ENCODE measurements around the gene MARCHF3.

DNA sequence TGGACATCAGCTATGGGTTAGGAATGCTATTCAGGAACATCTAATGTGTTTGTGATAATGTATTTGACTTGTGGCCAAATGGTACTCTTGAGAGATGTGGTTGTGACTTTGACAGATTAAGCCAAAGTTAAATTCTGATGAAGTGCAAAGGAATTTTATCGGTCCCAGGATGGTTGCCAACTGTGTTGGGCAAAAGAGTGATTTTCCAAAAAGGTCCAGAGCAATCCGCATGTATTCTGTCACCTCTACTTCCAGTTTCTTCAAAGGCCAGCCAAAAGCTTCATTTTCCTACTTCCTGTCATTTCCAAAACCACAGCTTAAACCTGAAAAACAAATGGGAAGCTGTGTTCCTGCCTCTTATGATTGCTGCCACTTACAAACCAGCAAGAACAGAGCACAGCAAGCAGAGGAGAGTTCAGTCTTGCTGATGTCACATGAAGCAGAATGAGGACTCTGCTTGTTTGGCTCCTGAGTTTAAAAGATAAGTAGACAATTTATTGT, 59.8 kb downstream of the MARCHF3 start:
- TF ChIP-seq, protein P1, sequence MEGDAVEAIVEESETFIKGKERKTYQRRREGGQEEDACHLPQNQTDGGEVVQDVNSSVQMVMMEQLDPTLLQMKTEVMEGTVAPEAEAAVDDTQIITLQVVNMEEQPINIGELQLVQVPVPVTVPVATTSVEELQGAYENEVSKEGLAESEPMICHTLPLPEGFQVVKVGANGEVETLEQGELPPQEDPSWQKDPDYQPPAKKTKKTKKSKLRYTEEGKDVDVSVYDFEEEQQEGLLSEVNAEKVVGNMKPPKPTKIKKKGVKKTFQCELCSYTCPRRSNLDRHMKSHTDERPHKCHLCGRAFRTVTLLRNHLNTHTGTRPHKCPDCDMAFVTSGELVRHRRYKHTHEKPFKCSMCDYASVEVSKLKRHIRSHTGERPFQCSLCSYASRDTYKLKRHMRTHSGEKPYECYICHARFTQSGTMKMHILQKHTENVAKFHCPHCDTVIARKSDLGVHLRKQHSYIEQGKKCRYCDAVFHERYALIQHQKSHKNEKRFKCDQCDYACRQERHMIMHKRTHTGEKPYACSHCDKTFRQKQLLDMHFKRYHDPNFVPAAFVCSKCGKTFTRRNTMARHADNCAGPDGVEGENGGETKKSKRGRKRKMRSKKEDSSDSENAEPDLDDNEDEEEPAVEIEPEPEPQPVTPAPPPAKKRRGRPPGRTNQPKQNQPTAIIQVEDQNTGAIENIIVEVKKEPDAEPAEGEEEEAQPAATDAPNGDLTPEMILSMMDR (conservative IDR thresholded peaks at IDR 0.05; ENCODE audit: low read length) = no peak
- no peak for TF ChIP-seq EZH2phosphoT487 (IDR thresholded peaks at IDR 0.05; ENCODE audit: borderline replicate concordance)

Measured in Loucy (cell line).